Stomach (tissue), 9 donors: ENCODE measurements around the gene KCNQ5. TPM values are rescaled to one million over a fixed set of nuclear protein-coding genes. Genes with fewer than 3 reads are reported as not detected.

Experiments
- DNase-seq, 2 donors: peaks; one replicate each; pipeline versions ENCODE4 v3.0.0 to v3.0.0-alpha.2; 2013 to 2019
- H3K27ac ChIP-seq, 5 donors: fragments of 200-600 bp in 4 of 5; sonication (generic) in 4 of 5; one replicate each; pipeline ENCODE4 v1.5.1; 2013 to 2019; ENCODE audit warnings: mild to moderate bottlenecking in 1 of 5, moderate library complexity in 1 of 5
- H3K27me3 ChIP-seq, 3 donors: fragments of 200-600 bp; sonication (generic); one replicate each; pipeline ENCODE4 v1.5.1; 2017 to 2019; ENCODE audit warnings: mixed run types in 1 of 3
- H3K36me3 ChIP-seq, 4 donors: fragments of 200-600 bp; sonication (generic); 1 replicate in 3 of 4; 2 replicates in 1 of 4; pipeline ENCODE4 v1.5.1; 2016 to 2019
- H3K4me1 ChIP-seq, 4 donors: fragments of 200-600 bp; sonication (generic); one replicate each; pipeline ENCODE4 v1.5.1; 2016 to 2019
- H3K4me3 ChIP-seq, 4 donors: fragments of 200-600 bp; sonication (generic) in 3 of 4; one replicate each; pipeline ENCODE4 v1.5.1; 2016 to 2019; ENCODE audit warnings: mild to moderate bottlenecking in 1 of 4
- H3K9me3 ChIP-seq, 4 donors: fragments of 200-600 bp; sonication (generic); one replicate each; pipeline ENCODE4 v1.5.1; 2016 to 2019
- EP300 ChIP-seq: sonication (generic); formaldehyde crosslinking; IDR thresholded peaks from one replicate; pipeline ENCODE4 v1.6.1; 2017; ENCODE audit warnings: antibody characterized with exemption
- POLR2A ChIP-seq, 4 donors: fragments of 450-650 bp; IDR thresholded peaks; one replicate each; pipeline ENCODE4 v1.6.1; 2016; ENCODE audit warnings: antibody characterized with exemption in 4 of 4, control low read depth in 2 of 4, mild to moderate bottlenecking in 1 of 4, moderate library complexity in 1 of 4
- POLR2AphosphoS5 ChIP-seq, 3 donors: sonication (generic); formaldehyde crosslinking; IDR thresholded peaks; one replicate each; pipeline ENCODE4 v1.6.1; 2016; ENCODE audit warnings: antibody characterized with exemption in 3 of 3
- WGBS, 5 donors: extraction: QIAGEN DNeasy Blood & Tissue Kit in 3 of 5; methylation state at CpG; one replicate each; pipeline versions ENCODE4 v1.1.5 to v1.1.7; 2013 to 2018; 5-methylcytosine and 5-hydroxymethylcytosine counted together
- intact Hi-C: fragments of 100-400 bp; cut with DNase I; formaldehyde crosslinking; loops from one replicate; pipeline ENCODE4 v1.15.1; 2023; ENCODE audit warnings: low total_unique reads
- polyA plus RNA-seq, 3 donors: library from polyadenylated mRNA; stranded (reverse); fragments of 200-250 nt; gene quantifications; one replicate each; pipeline ENCODE4 v1.2.3, GENCODE V29; 2013
- total RNA-seq, 5 donors: library from RNA; depleted of rRNA; stranded (reverse); fragments of >200 nt; gene quantifications; one replicate each; pipeline versions ENCODE4 v1.1.0 to v1.2.3, GENCODE V29; 2014 to 2016
- TF ChIP-seq, protein P1 (sequence below), 7 experiments: fragments of 450-650 bp in 4 of 7; fragments of 200-600 bp in 3 of 7; sonication (generic) in 3 of 7; IDR thresholded peaks; one replicate each; pipeline ENCODE4 v1.5.1; 2016 to 2019; ENCODE audit warnings: antibody characterized with exemption in 7 of 7, control low read depth in 2 of 7, mild to moderate bottlenecking in 1 of 7
- donor health status: healthy with polysubstance abuse.
- donor health status: Bipolar disorder and iron deficiency.
- donor health status: healthy.

KCNQ5 gene
- total and polyA plus RNA-seq, 8 donors, result 0.12 to 2.8 (median 0.37) TPM; not detected in 2

DNA sequence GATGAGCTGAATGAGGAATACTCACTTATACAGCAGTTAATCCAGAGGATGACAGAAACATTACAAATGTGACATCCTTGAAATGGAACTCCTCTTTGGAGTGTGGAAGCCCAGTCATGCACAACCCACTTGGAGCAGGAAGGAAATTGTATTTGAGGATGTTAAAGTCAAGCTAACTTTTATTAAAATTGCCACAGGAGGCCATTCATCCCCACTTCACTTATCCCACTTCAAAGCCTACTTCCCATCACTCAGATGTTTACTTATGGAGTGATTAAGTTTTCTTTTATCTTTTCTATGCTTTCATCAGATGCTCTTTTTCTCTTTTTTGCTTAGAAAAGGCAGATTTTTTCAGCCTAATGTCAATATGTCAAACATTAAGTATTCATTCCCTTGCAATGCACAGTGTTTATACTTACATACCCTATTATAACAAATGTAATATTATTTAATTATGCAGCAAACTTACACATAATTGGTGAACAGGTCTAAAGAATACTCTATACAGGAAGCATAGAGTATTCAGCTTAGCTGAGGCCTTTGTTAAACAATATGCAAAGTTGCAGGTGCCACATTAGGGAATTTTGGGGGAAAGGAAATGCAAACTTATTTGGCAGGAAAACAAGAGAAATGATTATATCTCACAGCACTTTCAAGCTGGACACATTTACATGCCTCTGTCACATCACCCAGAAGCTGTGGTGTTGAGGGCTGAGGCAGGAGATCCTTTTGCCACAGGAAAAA, 454.5 kb downstream of the KCNQ5 start:
- Histone ChIP-seq H3K27me3 (no peaks in the 10 kb centered on the region), H3K4me1 (no peaks in the 10 kb centered on the region), H3K4me3 (no peak overlapping the region), H3K36me3 (no peaks in the 10 kb centered on the region), H3K9me3 (no peaks in the 10 kb centered on the region), H3K27ac (no peak overlapping the region)
- intact Hi-C loops, result no loop called here
- no peak for DNase-seq
- TF ChIP-seq, protein P1, sequence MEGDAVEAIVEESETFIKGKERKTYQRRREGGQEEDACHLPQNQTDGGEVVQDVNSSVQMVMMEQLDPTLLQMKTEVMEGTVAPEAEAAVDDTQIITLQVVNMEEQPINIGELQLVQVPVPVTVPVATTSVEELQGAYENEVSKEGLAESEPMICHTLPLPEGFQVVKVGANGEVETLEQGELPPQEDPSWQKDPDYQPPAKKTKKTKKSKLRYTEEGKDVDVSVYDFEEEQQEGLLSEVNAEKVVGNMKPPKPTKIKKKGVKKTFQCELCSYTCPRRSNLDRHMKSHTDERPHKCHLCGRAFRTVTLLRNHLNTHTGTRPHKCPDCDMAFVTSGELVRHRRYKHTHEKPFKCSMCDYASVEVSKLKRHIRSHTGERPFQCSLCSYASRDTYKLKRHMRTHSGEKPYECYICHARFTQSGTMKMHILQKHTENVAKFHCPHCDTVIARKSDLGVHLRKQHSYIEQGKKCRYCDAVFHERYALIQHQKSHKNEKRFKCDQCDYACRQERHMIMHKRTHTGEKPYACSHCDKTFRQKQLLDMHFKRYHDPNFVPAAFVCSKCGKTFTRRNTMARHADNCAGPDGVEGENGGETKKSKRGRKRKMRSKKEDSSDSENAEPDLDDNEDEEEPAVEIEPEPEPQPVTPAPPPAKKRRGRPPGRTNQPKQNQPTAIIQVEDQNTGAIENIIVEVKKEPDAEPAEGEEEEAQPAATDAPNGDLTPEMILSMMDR (IDR thresholded peaks at IDR 0.05), result no peak
- TF ChIP-seq POLR2AphosphoS5 (IDR thresholded peaks at IDR 0.05) (no peak), POLR2A (IDR thresholded peaks at IDR 0.05) (no peak), EP300 (no peak)

DNA sequence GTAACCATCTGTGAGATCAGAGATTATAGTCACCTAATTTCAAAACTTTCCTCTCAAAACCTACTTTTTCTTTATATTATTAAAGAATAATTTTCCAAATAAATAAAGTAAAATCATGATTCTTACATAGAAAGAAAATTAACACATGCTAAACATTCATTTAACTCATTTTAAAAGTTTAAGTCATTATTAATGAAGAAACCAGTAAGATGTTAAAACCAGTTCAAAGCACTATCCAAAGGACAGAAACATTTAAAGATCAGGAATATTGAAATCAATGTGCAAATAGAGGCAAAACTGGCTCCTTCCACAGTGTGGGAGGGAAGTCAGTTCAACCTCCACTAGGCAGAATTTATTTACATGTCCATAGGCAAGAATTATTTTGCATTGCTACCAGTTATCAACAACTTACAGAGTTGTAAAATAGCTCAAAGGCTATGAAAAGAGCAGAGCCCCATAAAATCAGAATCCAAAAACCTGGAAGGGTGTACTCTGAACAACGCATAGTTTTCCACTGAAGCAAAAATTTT, 456.5 kb downstream of the KCNQ5 start:
- 96 to 100% (median 98%) methylated on average over 1 of the region's 1 CpG for WGBS, 5 donors
- DNase-seq, result no peak
- intact Hi-C loops, result no loop called here
- H3K9me3 ChIP-seq, result no peaks in the 10 kb centered on the region
- H3K4me3 ChIP-seq, result no peak overlapping the region
- H3K36me3 ChIP-seq, result no peaks in the 10 kb centered on the region
- TF ChIP-seq, protein P1 (IDR thresholded peaks at IDR 0.05), result no peak
- TF ChIP-seq POLR2AphosphoS5 (IDR thresholded peaks at IDR 0.05) (no peak), POLR2A (IDR thresholded peaks at IDR 0.05) (no peak), EP300 (no peak)
- H3K27me3 ChIP-seq, result no peaks in the 10 kb centered on the region
- no peak overlapping the region for H3K27ac ChIP-seq
- H3K4me1 ChIP-seq, result no peaks in the 10 kb centered on the region

DNA sequence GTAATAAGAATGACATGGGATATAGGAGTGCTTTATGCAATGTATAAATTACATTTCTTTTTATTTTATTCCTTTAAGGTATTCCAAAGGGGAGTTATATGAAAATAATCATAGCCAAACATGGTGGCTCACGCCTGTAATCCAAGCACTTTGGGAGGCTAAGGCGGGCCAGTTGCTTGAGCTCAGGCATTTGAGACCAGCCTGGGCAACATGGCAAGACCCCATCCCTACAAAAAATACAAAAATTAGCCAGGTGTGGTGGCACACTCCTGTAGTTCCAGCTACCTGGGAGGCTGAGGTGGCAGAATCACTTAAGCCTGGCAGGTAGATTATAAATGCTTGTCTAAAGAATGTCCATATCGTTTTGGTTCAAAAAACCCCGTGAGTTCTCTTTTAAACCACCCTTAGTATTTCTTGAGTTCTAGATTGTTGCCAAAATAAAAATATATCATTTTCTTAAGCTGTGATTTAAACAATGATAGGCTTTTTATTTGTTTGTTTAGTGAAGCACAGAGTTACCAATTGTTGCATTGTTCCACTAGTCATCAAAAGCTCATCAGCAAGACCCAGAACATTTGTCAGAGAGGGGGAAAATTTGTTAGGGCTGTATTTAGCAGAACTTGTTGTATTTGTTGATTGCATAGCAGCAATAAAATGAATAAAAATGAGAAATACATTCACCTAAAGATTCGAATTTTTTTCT, 457.2 kb downstream of the KCNQ5 start:
- WGBS, 5 donors, result 83 to 90% (median 88%) methylated on average over 5 of the region's 5 CpGs

DNA sequence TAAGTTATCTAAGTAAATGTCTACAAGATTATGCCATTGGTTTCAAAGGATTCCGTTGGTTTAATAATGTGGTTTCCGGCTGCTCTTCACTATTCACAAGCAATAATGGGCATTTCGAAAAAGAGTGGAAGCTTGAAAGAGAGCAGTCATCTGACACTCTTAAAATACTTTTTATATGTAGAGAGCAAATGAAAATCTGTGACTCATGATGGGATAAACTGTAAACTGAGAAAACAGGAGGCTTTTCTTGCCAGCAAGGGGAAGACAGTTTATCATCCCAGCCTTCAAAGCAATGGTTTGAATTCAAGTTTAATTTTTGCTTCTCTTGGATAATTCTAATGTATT, 457.7 kb downstream of the KCNQ5 start:
- TF ChIP-seq POLR2AphosphoS5 (IDR thresholded peaks at IDR 0.05), result no peak
- TF ChIP-seq POLR2A (IDR thresholded peaks at IDR 0.05), result no peak
- TF ChIP-seq, protein P1 (IDR thresholded peaks at IDR 0.05), result no peak
- TF ChIP-seq EP300, result no peak
- no peaks in the 10 kb centered on the region for H3K36me3 ChIP-seq
- no peak overlapping the region for H3K4me3 ChIP-seq
- WGBS, 5 donors, result 86 to 94% (median 88%) methylated on average over 3 of the region's 3 CpGs
- no peaks in the 10 kb centered on the region for H3K27me3 ChIP-seq
- no peak overlapping the region for H3K27ac ChIP-seq
- no peaks in the 10 kb centered on the region for H3K4me1 ChIP-seq
- no peak for DNase-seq
- no peaks in the 10 kb centered on the region for H3K9me3 ChIP-seq
- intact Hi-C loops, result no loop called here

More for the DNA sequence above, 457.2 kb downstream of the KCNQ5 start:
- Histone ChIP-seq H3K4me3 (no peak overlapping the region), H3K27me3 (no peaks in the 10 kb centered on the region), H3K9me3 (no peaks in the 10 kb centered on the region), H3K36me3 (no peaks in the 10 kb centered on the region), H3K27ac (no peak overlapping the region), H3K4me1 (no peaks in the 10 kb centered on the region)
- no peak for DNase-seq
- TF ChIP-seq POLR2AphosphoS5 (IDR thresholded peaks at IDR 0.05) (no peak), EP300 (no peak), POLR2A (IDR thresholded peaks at IDR 0.05) (no peak)
- TF ChIP-seq, protein P1 (IDR thresholded peaks at IDR 0.05), result no peak
- intact Hi-C loops, result no loop called here
